Measurements from ENCODE around the gene KCNH1.
A peak's percentile ranks its signal among the peaks of the same experiment; 100 is the strongest.

The KCNH1 gene

GRCh38 chr1:211133836-211134669 is at the start of gene KCNH1:
TSS of gene KCNH1 (minus strand) at chr1:211134148. CDS start at chr1:211133945, 203 bp downstream.
- TF ChIP-seq, protein P1, sequence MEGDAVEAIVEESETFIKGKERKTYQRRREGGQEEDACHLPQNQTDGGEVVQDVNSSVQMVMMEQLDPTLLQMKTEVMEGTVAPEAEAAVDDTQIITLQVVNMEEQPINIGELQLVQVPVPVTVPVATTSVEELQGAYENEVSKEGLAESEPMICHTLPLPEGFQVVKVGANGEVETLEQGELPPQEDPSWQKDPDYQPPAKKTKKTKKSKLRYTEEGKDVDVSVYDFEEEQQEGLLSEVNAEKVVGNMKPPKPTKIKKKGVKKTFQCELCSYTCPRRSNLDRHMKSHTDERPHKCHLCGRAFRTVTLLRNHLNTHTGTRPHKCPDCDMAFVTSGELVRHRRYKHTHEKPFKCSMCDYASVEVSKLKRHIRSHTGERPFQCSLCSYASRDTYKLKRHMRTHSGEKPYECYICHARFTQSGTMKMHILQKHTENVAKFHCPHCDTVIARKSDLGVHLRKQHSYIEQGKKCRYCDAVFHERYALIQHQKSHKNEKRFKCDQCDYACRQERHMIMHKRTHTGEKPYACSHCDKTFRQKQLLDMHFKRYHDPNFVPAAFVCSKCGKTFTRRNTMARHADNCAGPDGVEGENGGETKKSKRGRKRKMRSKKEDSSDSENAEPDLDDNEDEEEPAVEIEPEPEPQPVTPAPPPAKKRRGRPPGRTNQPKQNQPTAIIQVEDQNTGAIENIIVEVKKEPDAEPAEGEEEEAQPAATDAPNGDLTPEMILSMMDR (IDR thresholded peaks at IDR 0.05; ENCODE audit: insufficient read depth, low read depth, low read length, missing control alignments), result peak; percentile 72
- H3K4me3 ChIP-seq (ENCODE audit: low read depth, low read length), result no peak within 1 kb of the TSS
- peak; percentile 78 for DNase-seq (ENCODE audit: low read depth)

- DNase-seq (ENCODE audit: low read depth), result peak; percentile 13
- TF ChIP-seq, protein P1 (IDR thresholded peaks at IDR 0.05; ENCODE audit: insufficient read depth, low read depth, low read length, missing control alignments), result no peak
- no peak overlapping the region for H3K4me3 ChIP-seq (ENCODE audit: low read depth, low read length)
Measured at GRCh38 chr1:211182746-211183145, 48.8 kb upstream of the KCNH1 start.

GRCh38 chr1:211174375-211174774 is 40.4 kb upstream of the KCNH1 start:
- no peak overlapping the region for H3K4me3 ChIP-seq (ENCODE audit: low read depth, low read length)
- DNase-seq (ENCODE audit: low read depth), result no peak
- TF ChIP-seq, protein P1 (IDR thresholded peaks at IDR 0.05; ENCODE audit: insufficient read depth, low read depth, low read length, missing control alignments), result no peak

DNA sequence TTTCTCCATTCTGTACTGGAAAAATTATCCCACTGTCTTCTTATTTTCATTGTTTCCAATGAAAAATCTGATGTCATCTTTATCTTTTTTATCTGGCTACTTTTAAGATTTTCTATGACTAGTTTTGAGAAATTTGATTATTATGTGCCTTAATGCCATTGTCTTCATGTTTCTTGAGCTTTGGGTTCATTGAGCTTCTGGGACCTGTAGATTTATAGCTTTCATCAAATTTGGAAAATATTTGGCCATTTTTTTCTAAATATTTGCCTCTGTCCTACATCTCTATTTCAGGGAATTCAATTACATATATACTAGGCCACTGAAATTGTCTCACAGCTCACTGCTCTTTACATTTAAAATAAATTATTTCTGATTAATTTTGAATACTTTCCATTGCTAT is 38.7 kb upstream of the KCNH1 start:
- no peak overlapping the region for H3K4me3 ChIP-seq (ENCODE audit: low read depth, low read length)
- DNase-seq (ENCODE audit: low read depth), result no peak
- TF ChIP-seq, protein P1 (IDR thresholded peaks at IDR 0.05; ENCODE audit: insufficient read depth, low read depth, low read length, missing control alignments), result no peak

- no peak for DNase-seq (ENCODE audit: low read depth)
- no peak overlapping the region for H3K4me3 ChIP-seq (ENCODE audit: low read depth, low read length)
- TF ChIP-seq, protein P1 (IDR thresholded peaks at IDR 0.05; ENCODE audit: insufficient read depth, low read depth, low read length, missing control alignments), result no peak
Measured at GRCh38 chr1:211169353-211169752, 35.4 kb upstream of the KCNH1 start.

DNA sequence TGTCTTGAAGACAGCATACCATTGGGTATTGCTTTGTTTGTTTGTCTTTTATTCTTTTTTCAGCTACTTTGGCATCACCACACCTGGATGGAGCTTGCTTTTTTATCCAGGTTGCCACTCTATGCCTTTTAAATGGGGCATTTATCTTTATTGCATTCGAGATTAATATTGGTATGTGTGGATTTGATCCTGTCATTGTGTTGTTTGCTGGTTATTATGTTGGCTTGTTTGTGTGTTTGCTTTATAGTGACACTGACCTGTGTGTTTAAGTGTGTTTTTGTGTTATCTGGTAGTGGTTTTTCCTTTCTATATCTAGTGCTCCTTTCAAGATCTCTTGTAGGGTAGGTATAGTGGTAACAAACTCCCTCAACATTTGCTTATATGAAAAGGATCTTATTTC is 24.9 kb upstream of the KCNH1 start:
- H3K4me3 ChIP-seq (ENCODE audit: low read depth, low read length), result no peak overlapping the region
- TF ChIP-seq, protein P1 (IDR thresholded peaks at IDR 0.05; ENCODE audit: insufficient read depth, low read depth, low read length, missing control alignments), result no peak
- no peak for DNase-seq (ENCODE audit: low read depth)

GRCh38 chr1:211155040-211155439 is 21.1 kb upstream of the KCNH1 start:
- no peak overlapping the region for H3K4me3 ChIP-seq (ENCODE audit: low read depth, low read length)
- TF ChIP-seq, protein P1 (IDR thresholded peaks at IDR 0.05; ENCODE audit: insufficient read depth, low read depth, low read length, missing control alignments), result no peak
- DNase-seq (ENCODE audit: low read depth), result no peak
